Right hindlimb (tissue), 1 donor: ENCODE data around the gene LCE1A.

Source experiments
- DNase-seq: peaks from one replicate; pipeline ENCODE4 v3.0.0-alpha.2; 2018

The LCE1A gene

GRCh38 chr1:152827173-152827572 is at the start of gene LCE1A:
Gene LCE1A (plus strand): TSS chr1:152827473. CDS start chr1:152827473, 0 bp downstream.
- DNase-seq, result no peak

- DNase-seq, result no peak
Measured at GRCh38 chr1:152777510-152778137, 49.6 kb upstream of the LCE1A start.

GRCh38 chr1:152783095-152783494 is 44.2 kb upstream of the LCE1A start:
- no peak for DNase-seq

GRCh38 chr1:152786077-152786476 is 41.2 kb upstream of the LCE1A start, which contains the start of gene LCE1E:
Gene LCE1E (plus strand): TSS chr1:152786257. CDS start chr1:152787300, 1,043 bp downstream.
- DNase-seq, result no peak

GRCh38 chr1:152795686-152796085 is 31.6 kb upstream of the LCE1A start:
- no peak for DNase-seq

GRCh38 chr1:152796421-152796820 is 30.9 kb upstream of the LCE1A start, which contains the start of gene LCE1D:
Gene LCE1D (plus strand): TSS chr1:152796721. CDS start chr1:152797795, 1,074 bp downstream.
- no peak for DNase-seq

GRCh38 chr1:152801333-152801732 is 25.9 kb upstream of the LCE1A start:
- no peak for DNase-seq

GRCh38 chr1:152806576-152806975 is 20.7 kb upstream of the LCE1A start, which contains the start of gene LCE1C:
Gene LCE1C (minus strand): TSS chr1:152806651. CDS start chr1:152805478, 1,173 bp downstream.
- DNase-seq, result no peak

- no peak for DNase-seq
Measured at GRCh38 chr1:152811050-152811449, 16.2 kb upstream of the LCE1A start.

- no peak for DNase-seq
Measured at GRCh38 chr1:152811671-152812070, 15.6 kb upstream of the LCE1A start, which contains the start of gene LCE1B. Gene LCE1B (plus strand): TSS chr1:152811971. CDS start chr1:152812447, 476 bp downstream.

- DNase-seq, result no peak
Measured at GRCh38 chr1:152817309-152817708, 10.0 kb upstream of the LCE1A start.

GRCh38 chr1:152823294-152823693 is 4.0 kb upstream of the LCE1A start:
- no peak for DNase-seq

- no peak for DNase-seq
Measured at GRCh38 chr1:152824964-152825363, 2.3 kb upstream of the LCE1A start.

GRCh38 chr1:152836870-152837269 is 9.6 kb downstream of the LCE1A start:
- DNase-seq, result no peak

GRCh38 chr1:152842556-152842955 is 15.3 kb downstream of the LCE1A start, which contains the start of gene LCE6A:
Gene LCE6A (plus strand): TSS chr1:152842856. CDS start chr1:152843521, 665 bp downstream.
- no peak for DNase-seq

GRCh38 chr1:152855661-152856060 is 28.4 kb downstream of the LCE1A start:
- no peak for DNase-seq

GRCh38 chr1:152858062-152858461 is 30.8 kb downstream of the LCE1A start:
- DNase-seq, result no peak

- DNase-seq, result no peak
Measured at GRCh38 chr1:152859696-152860095, 32.4 kb downstream of the LCE1A start, which contains the start of gene LCE7A. Gene LCE7A (plus strand): TSS chr1:152859996. CDS start chr1:152860698, 702 bp downstream.

- no peak for DNase-seq
Measured at GRCh38 chr1:152860129-152860528, 32.9 kb downstream of the LCE1A start.

GRCh38 chr1:152861374-152861773 is 34.1 kb downstream of the LCE1A start:
- DNase-seq, result no peak

- DNase-seq, result no peak
Measured at GRCh38 chr1:152864443-152864842, 37.2 kb downstream of the LCE1A start.

- DNase-seq, result no peak
Measured at GRCh38 chr1:152866321-152866720, 39.0 kb downstream of the LCE1A start.

- no peak for DNase-seq
Measured at GRCh38 chr1:152869808-152870419, 42.6 kb downstream of the LCE1A start.
